HG02798 (cell line): ENCODE measurements around the gene CSMD2.
A peak's percentile ranks its signal among the peaks of the same experiment; 100 is the strongest.

Source experiments
- ATAC-seq: cut with Tn5 transposase; IDR thresholded peaks from one replicate; pipeline ENCODE4 v1.9.1; 2021; ENCODE audit warnings: mild to moderate bottlenecking; ENCODE audit not compliant: unreplicated experiment, poor library complexity

The CSMD2 gene

GRCh38 chr1:33927721-33928120 lies 237.3 kb downstream of the CSMD2 start:
- no peak for ATAC-seq

DNA sequence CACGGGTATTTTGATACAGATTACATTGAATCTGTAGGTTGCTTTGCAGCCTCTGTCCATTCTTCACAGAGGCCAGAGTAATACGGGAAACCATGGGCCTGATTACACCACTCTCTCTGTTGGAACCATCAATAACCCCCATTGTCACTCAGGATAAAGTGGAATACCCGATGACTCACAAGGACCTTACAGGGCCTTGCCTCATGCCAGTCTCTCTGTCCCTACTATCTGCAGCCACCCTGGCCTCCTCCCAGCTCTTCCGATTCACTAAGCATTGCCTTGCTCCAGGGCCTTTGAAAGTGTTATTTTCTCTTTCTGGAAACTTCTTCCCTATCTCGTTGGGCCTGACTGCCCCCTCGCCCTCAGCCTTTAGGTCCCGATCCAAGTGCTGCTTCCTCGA lies 239.4 kb downstream of the CSMD2 start:
- ATAC-seq, result no peak

GRCh38 chr1:33921281-33921680 lies 243.7 kb downstream of the CSMD2 start:
- no peak for ATAC-seq

DNA sequence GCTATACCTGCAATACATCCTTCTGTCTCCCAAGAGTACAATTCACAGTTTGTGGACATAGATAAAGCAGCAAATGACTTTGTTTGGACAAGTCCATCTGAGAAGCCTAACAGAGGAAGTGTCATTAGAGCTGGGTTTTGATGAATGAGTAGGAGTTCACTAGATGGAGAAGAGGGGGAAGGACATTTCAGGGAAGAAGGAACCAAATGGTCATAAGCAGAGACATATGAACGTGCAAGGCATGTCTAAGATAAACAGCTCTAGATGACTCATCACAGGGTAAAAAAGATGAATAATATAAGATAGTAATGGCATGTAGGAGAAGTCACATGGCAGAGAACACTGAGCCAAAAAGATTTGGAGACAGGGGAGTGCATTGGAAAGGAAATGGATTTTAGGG lies 246.7 kb downstream of the CSMD2 start:
- ATAC-seq, result no peak

DNA sequence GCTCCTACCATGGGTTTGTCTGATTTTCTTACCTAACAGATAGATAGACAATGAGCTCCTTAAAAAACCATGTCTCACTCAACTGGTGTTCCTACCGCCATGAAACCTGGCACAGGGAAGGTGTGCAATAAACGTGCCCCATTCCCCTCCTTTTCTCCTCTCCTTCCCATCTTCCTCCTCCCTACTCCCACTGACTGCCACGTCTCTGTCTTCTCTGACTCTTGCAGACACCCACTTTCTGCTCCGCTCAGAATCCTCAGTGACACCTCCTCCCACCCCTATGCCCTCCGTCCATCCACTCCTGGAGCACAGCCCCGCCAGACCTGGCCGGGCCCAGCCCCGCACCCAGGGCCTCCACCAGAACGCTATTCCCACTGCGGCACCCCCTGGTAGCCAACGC lies 248.2 kb downstream of the CSMD2 start:
- no peak for ATAC-seq

- no peak for ATAC-seq
Observed at GRCh38 chr1:33914531-33914930, 250.5 kb downstream of the CSMD2 start.

GRCh38 chr1:33908324-33908956 lies 256.6 kb downstream of the CSMD2 start:
- ATAC-seq, result no peak

DNA sequence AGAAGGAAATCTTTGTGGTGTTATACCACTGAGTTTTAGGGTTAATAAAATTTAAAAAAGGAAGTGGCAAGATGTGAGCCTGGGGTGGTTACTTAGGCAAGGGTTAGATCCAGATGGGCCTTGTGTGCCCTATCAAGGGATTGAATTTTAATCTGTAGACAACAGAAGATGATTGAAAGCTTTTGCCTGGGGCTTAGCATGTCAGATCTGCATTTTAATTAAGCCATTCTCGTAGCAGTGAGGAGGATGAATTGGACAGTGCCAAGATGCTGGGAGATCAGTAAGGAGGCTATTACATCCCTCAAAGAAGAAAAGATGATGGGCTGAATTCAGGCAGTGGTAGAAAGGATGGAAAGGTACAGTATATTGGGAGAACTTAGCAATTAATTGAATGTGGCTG lies 258.9 kb downstream of the CSMD2 start:
- ATAC-seq, result no peak

DNA sequence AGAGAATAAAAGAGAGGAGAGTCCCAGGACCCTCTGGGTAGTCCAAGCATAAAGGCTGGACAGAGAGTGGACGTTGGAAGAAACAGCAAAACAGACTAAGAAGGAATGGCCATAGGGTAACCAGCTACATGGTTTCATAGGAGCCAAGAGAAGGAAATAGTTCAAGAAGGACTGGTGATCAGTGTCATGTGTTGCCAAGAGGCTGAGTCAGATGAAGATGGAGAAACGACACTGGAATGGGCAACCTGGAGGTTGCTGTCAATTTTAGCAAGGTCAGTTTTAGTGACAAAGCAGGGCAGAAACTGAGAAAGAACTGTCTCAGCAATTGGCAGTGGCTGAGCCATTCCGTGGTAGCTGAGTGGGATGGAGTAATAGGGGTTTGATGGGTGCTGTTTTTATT lies 259.8 kb downstream of the CSMD2 start:
- ATAC-seq, result no peak

- peak; percentile 56 for ATAC-seq
Observed at GRCh38 chr1:33903210-33903589, 261.8 kb downstream of the CSMD2 start.

- peak; percentile 86 for ATAC-seq
Observed at GRCh38 chr1:33902486-33903209, 262.4 kb downstream of the CSMD2 start.

GRCh38 chr1:33899746-33900145 lies 265.3 kb downstream of the CSMD2 start:
- no peak for ATAC-seq

DNA sequence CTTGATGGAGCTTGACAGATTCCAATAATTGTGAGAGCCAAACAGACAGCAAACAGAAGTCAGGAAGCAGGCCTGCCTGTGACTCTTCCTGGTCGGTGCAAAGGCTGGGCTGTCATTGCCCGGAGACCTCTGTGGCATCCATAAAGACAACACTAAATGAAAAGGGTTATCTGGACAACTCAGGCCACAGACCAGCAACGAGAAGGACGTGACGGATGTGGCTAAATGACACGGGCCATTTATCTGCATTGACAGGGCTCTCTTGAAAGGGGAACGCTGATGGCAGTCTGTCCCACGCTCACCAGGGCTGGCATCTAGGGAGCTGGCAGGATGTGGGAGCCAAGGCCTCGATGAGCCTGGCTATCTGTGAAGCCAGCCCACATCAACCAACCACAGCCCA lies 266.1 kb downstream of the CSMD2 start:
- no peak for ATAC-seq

DNA sequence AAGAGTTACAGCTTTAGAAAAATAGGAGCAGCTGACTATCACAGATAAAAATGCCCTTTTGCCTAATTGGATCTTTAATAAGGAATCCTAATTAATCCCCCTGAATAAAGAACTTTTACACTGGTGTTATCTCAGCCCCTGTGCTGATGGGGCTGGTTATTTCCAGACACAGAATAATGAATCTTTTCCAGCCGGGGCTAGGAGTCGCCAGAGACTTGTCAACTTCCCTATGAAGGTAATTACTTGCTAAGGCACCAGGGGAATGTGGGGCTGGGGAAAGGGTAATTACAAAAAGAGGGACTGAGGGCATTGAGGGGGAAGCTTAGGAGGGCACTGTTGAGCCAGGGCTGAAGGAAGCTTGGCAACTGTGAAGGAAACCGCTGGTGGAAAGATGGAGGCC lies 266.6 kb downstream of the CSMD2 start:
- ATAC-seq, result no peak

DNA sequence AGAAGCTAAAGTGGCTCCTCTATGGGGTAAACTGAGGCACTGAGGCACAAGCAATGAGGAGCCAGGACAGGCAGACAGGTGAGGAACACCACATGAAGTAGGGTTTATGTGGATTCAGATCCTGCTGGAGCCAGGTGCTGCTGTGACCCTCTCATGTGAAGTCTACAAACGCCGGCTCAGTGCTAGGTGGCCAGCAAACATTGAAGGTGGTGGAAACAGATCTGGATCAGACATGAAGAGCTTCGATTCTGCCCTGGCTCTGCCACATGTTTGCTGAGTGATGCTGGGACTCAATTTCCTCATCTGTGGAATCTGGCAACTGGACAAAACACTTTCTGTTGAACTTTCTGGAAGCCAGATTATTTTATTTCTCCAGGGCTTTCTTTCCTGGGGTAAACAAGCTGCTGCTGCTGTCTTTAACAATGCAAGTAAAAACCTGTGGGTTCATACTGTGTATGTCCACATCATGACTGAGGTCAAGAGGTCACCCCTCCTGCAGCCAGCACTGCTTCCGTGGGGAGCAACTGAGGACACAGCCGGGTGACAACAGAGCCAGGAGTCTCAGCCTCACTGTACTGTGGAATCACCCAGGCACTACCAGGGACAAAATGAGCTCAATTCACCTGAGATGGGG lies 267.8 kb downstream of the CSMD2 start:
- no peak for ATAC-seq

GRCh38 chr1:33895976-33896375 lies 269.1 kb downstream of the CSMD2 start:
- ATAC-seq, result no peak

DNA sequence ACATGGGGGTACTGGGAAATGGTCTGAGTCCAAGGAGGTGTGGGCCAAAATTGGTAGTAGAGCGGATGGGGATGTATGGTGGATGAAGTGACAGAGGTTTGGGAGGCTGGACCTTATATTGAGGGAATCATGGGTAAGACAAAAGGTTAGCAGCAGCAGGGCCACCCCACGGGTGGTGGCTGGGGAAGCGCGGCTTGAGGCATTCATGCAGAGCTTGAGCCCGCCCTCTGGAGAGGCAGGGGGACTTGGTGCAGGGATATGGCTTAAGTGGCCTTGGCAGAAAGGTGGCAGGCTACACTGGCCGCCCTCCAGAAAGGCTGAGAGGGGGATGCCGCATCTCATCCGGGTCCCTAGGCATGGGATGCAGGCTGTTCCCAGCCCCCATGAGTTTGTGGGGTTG lies 269.6 kb downstream of the CSMD2 start:
- no peak for ATAC-seq

GRCh38 chr1:33893147-33893830 lies 271.7 kb downstream of the CSMD2 start:
- ATAC-seq, result no peak

DNA sequence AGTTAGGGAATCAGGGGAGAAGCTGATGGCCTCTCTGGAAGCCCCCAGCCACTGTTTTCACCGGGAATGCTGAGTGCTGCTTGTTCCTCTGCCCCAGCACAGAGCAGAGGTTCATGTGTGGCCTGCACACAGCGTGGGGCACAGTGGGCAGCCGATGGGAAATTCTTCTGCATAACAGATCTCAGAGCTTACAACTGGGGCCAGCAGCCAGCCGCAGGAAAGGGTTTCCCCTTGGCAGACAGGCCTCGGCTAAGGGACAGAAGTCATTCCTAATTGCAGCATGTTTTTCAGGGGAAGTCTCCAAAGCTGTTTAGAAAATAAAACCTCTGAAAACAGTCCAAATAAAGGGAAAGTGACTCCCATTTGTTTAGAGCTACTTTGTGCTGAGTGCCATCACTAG lies 278.5 kb downstream of the CSMD2 start:
- ATAC-seq, result no peak

GRCh38 chr1:33880305-33880704 lies 284.7 kb downstream of the CSMD2 start:
- no peak for ATAC-seq

GRCh38 chr1:33878392-33878791 lies 286.6 kb downstream of the CSMD2 start:
- no peak for ATAC-seq
